Inflammatory macrophage treated with lipopolysaccharide for 1 hour (primary cell): ENCODE results near the gene PIGV.
A peak's percentile ranks its signal among the peaks of the same experiment; 100 is the strongest.

Source experiments
- DNase-seq, 2 donors: peaks; one replicate each; pipeline ENCODE4 v3.0.0-alpha.2; 2020 to 2022

PIGV gene

DNA sequence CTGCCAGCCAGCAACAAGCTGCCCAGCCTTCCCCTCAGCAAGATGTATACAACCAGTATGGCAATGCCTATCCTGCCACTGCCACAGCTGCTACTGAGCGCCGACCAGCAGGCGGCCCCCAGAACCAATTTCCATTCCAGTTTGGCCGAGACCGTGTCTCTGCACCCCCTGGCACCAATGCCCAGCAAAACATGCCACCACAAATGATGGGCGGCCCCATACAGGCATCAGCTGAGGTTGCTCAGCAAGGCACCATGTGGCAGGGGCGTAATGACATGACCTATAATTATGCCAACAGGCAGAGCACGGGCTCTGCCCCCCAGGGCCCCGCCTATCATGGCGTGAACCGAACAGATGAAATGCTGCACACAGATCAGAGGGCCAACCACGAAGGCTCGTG is 13.3 kb upstream of the PIGV start:
- no peak for DNase-seq

DNA sequence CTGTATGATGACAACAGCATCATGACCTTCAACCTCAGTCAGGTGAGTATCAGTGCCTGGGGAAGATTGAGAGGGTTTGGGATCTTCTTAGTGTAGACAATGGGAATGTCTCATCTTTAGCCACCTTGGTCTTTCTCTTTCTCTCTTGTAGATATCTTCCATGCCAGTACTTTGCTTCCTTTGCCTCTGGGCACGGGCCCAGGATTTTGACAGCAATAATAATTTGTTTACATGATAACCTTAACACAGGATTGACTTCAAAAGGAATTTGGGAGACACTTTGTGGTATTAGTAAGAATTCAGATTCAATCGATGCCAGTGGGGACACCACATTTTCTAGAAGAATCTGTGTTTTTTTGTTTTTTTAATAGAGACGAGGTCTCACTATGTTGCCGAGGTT is 12.1 kb upstream of the PIGV start:
- DNase-seq: no peak

DNA sequence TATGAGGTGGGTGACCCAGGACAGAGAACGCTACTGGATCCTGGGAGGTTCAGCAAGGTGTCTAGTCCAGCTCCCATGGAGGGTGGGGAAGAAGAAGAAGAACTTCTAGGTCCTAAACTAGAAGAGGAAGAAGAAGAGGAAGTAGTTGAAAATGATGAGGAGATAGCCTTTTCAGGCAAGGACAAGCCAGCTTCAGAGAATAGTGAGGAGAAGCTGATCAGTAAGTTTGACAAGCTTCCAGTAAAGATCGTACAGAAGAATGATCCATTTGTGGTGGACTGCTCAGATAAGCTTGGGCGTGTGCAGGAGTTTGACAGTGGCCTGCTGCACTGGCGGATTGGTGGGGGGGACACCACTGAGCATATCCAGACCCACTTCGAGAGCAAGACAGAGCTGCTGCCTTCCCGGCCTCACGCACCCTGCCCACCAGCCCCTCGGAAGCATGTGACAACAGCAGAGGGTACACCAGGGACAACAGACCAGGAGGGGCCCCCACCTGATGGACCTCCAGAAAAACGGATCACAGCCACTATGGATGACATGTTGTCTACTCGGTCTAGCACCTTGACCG is 8.6 kb upstream of the PIGV start:
- DNase-seq: no peak

DNA sequence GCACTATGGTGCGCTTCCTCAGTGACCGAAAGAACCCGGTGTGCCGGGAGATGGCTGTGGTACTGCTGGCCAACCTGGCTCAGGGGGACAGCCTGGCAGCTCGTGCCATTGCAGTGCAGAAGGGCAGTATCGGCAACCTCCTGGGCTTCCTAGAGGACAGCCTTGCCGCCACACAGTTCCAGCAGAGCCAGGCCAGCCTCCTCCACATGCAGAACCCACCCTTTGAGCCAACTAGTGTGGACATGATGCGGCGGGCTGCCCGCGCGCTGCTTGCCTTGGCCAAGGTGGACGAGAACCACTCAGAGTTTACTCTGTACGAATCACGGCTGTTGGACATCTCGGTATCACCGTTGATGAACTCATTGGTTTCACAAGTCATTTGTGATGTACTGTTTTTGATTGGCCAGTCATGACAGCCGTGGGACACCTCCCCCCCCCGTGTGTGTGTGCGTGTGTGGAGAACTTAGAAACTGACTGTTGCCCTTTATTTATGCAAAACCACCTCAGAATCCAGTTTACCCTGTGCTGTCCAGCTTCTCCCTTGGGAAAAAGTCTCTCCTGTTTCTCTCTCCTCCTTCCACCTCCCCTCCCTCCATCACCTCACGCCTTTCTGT is 7.3 kb upstream of the PIGV start:
- no peak for DNase-seq

DNA sequence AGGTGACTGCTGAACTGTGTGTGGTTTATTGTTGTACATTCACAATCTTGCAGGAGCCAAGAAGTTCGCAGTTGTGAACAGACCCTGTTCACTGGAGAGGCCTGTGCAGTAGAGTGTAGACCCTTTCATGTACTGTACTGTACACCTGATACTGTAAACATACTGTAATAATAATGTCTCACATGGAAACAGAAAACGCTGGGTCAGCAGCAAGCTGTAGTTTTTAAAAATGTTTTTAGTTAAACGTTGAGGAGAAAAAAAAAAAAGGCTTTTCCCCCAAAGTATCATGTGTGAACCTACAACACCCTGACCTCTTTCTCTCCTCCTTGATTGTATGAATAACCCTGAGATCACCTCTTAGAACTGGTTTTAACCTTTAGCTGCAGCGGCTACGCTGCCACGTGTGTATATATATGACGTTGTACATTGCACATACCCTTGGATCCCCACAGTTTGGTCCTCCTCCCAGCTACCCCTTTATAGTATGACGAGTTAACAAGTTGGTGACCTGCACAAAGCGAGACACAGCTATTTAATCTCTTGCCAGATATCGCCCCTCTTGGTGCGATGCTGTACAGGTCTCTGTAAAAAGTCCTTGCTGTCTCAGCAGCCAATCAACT is 6.4 kb upstream of the PIGV start:
- DNase-seq: no peak

DNA sequence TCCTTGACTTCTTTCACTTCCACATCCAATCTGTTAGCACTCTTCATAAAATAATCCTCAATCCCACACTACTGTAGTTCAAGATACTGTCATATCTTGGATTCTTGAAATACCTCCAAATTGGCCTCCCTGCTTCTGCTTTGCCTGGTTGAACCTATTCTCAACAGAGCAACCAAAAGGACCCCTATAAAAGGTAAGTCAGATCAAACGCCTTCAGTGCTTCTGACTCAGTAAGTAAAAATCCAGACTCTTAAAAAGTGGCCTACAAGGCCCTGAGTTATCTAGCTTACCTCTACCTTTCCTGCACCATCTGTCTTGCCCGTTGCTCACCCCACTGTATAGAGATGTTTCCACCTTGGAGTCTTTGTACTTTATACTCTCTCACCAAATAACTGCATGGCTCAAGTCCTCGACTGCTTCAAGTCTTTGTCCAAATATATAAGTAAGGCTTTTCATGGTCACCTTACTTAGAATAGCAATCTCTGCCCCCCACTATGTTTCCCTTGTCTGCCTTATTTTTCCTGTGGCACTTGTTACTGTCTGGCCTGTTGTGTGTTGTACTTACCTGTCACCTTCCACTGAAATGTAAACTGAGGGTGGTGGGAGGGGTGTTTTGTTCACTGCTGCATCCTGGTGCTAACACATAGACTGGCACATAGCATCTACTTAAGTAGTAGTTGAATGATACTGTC is 5.1 kb upstream of the PIGV start:
- no peak for DNase-seq

DNA sequence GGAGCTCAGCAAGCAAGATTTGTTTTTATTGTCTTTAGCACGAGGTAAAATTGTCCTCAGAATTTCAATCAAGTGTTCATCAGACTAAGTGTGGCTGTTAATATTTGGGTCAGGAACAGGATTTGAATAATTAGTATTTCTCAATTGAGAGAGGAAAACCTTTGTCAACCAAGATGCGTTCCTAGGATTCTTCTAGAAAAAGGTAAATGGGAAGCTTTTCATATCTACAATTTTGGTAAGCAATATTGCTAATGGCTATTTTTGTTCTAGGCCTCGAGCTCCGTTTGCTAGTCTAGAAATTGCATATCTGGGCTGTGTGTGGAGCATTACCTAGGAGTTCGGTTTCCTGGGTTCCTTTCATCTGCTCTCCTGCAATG is 4.1 kb upstream of the PIGV start:
- no peak for DNase-seq

DNA sequence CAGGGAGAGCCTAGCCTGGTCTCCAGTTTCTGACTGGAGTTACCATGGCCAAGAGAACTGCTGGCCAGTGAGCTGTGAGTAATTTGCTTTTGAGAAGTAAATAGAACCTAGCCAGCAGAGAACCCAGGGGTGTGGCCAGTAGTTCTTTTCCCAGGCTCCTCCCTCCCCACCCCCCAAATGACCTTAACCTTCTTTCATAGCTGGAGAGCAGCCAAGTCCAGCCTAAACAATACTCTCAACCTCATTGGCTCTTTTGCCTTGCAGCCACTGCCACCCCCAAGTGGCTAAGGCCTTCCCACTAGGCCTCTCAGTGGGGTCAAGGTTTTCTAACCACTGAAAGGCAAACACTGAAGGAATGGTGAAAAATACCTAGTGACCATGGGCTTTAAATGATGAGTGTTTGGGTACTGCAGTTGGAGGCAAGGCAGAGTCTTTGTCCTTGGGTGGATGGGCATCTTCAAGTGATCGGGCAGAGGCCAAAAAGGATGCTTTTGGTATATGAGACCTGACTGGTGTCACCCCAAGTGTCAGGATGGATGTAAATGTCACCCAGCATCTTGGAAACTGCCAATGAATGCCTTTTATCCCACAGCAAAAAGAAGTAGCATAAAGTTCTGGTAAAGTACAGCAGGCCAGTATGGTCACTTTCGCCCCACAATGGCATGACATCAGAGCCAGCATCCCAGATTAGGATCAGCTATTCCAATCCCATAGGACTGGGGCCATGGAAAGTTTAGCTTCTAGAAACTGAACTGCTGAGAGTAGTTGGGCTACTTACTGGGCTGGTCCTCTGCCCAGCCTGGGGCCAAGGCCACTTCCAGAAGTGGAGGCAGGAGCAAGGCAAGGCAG is 3.5 kb upstream of the PIGV start:
- peak; percentile 16 to 27 for DNase-seq

DNA sequence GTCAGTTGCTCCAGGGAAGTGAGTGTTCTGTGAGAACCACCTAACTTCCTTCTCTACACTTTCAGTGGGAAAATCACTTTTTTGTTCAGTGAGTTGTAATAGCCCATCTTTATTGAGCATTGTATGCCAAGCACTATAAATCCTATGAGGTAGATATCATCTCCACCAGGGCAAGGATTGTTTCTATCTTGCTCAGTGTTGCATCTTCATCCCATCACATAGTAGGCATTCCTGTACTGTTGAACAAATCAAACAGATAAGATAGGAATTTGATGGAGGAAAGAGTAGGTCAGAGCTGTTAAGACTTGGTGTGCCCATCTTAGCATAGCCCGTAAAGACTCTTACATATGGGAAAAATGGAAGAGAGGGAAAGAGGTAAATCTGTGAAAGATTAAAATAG is 2.9 kb upstream of the PIGV start:
- DNase-seq: no peak

DNA sequence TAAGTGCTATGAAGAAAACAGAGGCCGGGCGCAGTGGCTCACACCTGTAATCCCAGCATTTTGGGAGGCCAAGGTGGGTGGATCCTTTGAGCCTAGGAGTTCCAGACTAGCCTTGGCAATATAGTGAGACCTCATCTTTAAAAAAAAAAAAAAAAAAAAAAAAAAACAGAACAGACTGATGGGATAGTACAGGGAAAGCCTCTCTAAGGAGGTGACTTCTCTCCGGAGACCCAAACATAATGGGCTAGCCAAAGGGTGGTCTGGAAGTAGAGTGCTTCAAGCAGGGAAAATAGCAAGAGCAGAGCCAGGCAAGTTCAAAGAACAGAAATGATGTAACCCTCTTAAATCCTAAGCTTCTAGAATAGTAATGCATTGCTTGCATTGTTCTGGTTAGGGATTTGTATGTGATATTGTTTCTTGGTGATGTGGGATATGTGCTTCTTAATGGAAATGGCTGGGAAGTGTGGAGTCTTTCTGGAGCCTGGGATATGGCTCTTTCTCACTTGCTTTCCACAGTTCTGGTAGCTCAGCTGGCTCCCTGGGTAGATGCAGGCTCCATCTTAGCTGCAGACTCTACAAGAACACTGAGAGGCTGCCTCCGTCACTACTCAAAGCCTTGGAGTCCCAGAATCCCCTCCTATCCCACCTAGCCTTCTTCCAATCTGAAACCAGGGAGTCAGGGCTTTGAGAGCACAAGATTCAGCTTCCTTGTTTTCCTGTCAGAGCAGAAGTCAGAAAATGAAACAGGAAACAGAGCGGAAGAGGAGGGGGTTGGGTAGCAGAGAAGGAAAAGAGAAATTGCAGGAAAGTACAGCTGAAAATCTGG is 1.9 kb upstream of the PIGV start:
- DNase-seq: peak; percentile 68 to 71

DNA sequence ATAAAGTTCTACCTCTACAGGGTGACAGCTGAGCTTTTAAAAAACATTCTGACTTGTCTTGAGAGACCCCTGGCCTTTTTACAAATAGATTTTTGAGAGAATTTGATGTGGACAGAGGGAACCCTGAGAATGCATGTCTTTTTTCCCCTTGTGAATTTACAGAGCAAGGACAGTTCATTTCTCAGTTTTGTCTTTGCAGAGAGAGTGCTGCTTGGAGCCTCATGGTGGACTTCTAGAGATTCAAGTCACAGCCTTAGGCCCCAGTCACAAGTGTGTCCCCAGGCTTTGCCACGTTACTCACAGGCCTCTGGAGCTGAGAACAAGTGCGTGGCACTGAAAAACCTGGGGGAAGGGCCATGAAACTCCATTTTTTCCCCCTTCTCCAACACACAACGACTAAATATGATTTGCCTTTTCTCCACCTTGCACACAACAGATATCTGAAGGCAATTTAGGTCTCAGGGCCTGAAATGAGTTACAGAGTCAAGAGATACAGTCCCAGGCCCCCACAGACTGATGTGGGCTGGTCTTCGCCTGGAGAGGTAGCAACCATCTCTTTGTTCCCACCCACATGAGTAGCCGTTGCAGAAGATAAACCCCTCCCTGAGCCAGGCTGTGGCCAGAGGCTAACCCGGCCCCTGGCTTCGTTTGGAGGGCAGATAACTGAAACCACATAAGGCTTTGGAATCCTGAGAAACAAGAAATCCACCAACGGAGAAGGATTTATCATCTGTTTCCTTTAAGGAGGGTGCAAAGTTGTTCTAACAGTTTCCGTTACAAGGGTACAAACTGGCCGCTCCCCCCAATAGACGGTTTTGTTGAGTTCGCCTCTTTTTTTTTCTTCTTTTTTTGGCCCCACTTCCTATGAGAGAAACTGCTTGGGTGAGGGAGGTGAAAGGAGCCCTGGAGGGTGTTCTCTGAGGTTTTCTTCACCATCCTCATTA is 1.0 kb upstream of the PIGV start:
- DNase-seq: peak in 1 of 2 donors; percentile 38

DNA sequence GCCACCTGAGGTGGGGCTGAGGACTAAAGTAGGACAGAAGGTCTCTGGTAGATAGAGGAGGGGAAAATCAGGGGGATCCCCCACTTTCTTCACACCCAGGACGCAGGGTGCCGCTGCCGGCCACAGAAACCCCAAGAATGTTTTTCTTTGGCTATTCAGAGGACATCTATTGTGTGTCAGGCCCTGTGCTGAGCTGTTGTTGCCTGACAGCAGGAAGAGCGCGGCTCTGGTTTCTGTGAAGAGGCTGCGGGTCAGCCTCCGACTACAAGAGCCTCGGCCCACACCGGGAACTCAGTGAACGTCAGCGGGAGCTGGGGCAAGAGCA is 407 bp upstream of the PIGV start:
- peak; percentile 76 to 77 for DNase-seq

DNA sequence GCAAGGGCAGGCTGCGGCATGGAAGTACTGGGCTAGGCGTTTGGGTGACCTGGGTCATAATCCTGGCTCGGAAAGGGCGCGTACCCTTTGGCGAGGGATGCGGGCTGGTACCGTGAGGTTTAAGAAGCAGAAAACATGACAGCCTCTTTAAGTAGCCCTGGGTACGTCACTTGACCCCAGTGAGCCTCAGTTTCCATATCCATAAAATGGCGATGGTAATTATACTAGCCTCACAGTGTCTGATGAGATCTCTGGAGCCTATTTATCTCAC is 700 bp downstream of the PIGV start:
- DNase-seq: no peak

DNA sequence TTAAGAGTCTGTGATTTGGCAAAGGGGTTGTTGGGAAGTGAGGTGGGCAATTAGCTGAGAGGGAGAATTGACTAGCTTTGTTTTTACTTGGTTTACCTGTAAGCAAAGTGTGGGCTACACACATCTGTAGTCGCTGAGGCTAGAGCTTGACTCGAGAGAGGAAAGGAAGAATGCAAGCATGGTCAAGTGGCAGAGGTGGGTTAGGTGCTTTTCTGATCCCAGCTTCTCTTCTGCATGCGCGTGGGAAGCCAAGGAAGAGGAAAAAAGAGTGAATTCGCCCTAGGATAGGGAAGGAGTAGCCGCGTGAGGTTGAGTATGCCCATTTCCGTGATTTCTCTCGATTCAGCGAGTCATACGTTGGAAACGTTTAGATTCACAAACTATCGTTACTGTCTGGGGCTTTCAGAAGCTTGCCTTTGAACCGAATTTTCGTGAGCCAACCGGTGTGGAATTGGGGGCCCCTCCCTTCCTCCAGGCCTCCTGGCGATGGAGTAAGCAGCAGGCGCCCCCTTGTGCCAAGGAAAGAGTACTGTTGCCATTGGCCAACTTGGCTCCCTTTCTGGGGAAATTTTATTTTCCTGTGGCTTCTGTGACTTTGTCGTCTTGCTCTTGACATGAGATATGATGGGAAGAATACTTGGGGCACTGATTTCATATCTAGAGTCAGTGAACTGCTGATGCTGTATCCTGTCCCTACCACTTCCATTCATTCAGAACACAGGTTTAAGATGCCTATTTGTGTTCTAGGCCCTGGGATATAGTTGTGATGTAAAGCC is 1.3 kb downstream of the PIGV start:
- peak; percentile 73 to 85 for DNase-seq

DNA sequence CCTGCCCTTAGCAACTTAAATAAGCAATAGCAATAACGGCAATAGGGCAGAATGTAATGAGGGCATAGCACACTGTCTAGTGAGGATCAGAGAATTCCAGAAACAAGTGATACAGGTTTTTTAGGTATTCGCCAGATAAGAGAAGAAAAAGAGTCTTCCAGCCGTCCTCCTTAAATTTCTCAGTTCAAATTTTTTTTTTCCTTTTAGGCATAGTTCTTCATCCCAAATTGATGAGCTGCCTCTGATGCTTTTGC is 1.8 kb downstream of the PIGV start:
- DNase-seq: no peak

DNA sequence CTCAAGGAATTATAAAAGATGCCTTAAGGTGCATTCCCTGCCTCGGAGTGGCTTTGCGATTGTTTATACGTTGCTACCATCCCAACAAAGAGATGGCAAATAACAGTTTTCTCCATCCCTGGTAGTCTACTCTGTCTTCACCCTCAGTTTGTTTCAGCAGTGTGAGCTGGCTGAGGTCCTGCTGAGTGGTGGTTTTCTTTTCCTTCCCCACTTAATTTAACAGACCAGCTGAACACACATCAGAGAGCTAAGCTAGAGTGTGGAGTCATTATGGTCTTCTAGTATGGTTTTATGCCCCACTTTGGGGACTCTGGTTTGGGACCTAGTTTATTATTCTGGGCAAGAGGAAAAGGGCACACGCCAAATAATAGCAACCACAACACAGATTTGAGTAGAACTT is 2.2 kb downstream of the PIGV start:
- DNase-seq: no peak

DNA sequence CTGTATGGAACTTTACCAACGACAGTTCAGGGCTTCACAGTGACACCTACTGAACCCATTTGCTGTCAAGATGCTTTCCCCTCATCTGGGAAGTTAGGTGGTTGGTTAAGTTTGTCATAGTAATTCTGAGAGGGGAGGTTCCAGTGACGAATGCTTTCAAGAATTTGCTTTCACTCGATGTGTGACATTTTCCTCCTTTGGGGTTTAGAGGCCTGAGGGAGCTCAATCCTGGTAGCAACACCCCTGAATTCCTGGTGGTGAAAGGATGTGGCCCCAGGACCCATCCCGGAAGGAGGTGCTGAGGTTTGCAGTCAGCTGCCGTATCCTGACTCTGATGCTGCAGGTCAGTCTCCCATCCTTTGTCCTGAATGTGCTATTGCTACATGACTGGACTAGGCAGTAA is 2.8 kb downstream of the PIGV start:
- DNase-seq: no peak

DNA sequence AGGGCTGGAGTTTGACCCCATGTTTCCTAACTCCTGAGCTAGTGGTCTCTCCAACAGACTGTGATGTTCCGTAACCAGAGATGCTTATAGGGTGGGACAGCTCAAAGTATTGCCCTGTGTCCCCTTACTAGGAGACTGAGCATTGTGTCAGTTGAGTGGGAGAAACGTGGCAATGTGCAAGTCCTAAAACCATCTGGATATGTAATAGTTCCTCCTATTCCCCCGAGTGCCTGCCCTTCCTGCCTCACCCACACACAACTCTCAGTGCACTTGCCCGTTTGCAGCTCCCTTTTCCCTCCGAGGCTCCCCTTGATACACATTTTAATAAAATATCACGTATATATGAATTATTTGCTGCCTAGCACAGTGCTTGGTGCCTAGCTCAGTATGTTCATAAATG is 3.4 kb downstream of the PIGV start:
- peak; percentile 41 to 63 for DNase-seq

DNA sequence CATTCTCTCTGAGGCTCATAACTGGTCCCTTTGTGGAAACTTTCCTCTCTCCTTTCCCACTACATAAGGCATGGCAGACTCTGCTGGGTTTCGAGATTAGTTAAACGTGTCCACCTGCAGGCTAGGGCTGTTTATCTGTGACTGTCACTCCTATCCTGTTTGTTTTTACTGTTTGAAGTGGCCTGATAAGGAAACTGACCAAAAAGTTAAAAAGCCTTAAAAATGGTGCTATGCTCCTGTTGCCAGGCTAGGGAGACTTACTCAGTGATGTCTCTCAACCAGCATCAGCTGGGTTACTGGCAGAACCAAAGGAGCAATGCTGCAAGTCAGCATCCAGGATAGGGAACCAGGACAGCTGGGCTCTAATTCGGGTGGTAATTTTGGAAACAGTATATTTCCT is 3.9 kb downstream of the PIGV start:
- DNase-seq: no peak

DNA sequence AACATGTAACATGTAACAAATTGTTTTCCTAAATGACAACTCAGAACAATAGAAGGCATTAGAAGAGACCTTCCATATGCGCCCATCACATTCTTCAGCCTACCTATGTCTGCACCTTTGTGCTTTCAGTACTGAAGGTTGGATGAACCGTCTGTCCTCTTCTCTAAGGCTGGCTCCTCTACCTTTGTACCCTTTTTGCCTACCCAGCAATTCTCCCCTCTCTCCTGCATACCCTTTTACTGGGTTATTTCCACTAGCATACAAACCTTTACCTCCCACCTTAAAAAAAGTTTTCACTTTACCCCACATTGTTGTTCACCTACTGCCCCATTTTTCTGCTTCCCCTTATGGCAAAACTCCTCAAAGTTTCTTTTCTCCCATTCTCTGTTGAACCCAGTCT is 5.2 kb downstream of the PIGV start:
- DNase-seq: no peak

DNA sequence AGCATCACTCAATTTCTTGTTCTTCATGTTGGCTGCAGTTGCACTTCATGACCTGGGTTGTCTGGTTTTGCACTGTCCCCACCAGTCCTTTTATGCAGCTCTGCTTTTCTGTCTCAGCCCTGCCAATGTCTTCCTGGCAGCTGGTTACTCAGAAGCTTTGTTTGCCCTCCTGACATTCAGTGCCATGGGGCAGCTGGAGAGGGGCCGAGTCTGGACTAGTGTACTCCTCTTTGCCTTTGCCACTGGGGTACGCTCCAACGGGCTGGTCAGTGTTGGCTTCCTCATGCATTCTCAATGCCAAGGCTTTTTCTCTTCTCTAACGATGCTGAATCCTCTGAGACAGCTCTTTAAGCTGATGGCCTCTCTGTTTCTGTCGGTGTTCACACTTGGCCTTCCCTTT is 6.6 kb downstream of the PIGV start:
- no peak for DNase-seq
